GM12865 (cell line): ENCODE data around the gene SENP3.

ENCODE experiments used
- DNase-seq: peaks from one replicate; pipeline ENCODE4 v3.0.0; 2010; ENCODE audit warnings: low read depth
- H3K4me3 ChIP-seq: 2 replicates; pipeline ENCODE4 v1.5.1; 2011; ENCODE audit warnings: mild to moderate bottlenecking, low read depth, low read length, control low read depth
- CTCF ChIP-seq: IDR thresholded peaks from 2 replicates; pipeline ENCODE4 v1.5.1; 2011; ENCODE audit warnings: low read length, control low read depth, low read depth, inconsistent platforms; ENCODE audit not compliant: insufficient read depth; ENCODE audit errors: missing control alignments

SENP3 gene

GRCh38 chr17:7572338-7572587, 10.5 kb downstream of the SENP3 start:
- DNase-seq = no peak
- TF ChIP-seq CTCF = no peak
- H3K4me3 ChIP-seq = peak overlapping the region; percentile 93

GRCh38 chr17:7572588-7573323, 11.0 kb downstream of the SENP3 start:
- peak overlapping the region; percentile 95 for H3K4me3 ChIP-seq
- DNase-seq = peak; percentile 99
- no peak for TF ChIP-seq CTCF

DNA sequence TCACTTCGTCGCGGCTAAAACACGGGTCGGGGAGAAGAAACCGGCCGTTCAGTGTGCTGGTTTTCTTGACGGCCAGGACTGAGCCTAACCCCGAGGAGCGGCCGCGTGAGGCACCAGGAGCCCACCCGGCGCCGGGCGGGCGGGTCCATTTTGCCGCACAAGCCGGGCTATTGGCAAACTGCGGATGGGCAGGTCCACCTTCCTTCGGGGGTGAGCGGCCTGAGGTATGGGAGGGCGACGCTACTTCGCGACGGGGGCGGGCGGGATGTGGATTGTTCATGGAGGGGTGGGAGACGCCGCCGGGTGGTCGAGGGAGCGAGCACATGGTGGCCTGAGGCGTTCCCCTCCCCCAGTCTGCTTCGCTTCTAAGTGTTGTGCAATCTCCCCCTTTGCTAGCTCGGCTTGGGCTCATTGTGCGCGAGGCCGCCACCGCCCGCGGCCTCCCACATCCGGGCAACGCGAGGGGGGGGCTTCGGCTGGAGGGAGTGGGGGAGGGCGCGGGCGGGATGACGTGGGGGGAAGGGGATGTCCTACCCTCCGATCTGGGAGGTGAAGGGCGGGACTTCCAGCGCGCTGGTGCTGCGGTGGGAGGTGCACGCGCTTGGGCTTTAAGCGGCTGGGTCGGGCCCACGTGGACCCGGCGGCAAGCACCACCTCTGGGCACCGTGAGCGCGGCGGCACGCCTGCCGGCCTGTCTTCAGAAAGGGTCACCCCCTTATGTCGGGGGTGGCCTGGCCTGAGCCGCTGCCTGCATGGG, 11.8 kb downstream of the SENP3 start:
- H3K4me3 ChIP-seq = peak overlapping the region; percentile 95
- DNase-seq = peak; percentile 95
- no peak for TF ChIP-seq CTCF

DNA sequence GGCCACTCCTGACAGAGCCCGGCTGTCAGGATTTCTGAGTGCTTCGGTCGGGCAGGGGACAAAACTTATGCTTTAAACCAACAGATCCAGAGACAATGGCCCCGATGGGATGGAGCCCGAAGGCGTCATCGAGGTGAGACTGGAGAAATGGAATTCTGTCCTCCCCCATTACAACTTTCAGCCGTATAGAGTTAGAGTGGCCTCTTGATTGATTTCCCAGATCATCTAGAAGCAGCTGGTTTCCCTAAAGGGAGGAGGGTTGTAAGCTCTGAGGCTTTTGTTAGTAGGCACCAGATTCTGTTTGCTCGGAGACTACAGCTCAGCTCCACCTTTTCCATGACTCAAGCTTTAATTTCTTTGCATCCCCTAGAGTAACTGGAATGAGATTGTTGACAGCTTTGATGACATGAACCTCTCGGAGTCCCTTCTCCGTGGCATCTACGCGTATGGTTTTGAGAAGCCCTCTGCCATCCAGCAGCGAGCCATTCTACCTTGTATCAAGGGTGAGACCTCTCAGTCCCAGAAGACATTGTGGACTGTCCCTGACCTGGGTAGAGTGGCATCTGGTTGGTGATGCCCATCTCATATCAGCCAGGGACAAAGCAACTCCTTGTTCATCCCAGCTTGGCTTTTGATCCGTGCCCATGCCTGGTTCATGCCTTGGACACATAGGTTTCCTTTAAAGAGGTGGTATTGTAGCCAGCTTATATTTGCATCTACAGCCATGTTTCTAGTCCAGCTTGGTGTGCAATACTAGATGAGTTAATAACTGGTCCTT, 12.6 kb downstream of the SENP3 start:
- no peak for TF ChIP-seq CTCF
- no peak for DNase-seq
- peak overlapping the region; percentile 95 for H3K4me3 ChIP-seq

- peak overlapping the region; percentile 7; the same call in 1 of the 2 replicates for H3K4me3 ChIP-seq
- TF ChIP-seq CTCF = no peak
- DNase-seq = no peak
These were observed 13.8 kb downstream of the SENP3 start for GRCh38 chr17:7575481-7575883.

DNA sequence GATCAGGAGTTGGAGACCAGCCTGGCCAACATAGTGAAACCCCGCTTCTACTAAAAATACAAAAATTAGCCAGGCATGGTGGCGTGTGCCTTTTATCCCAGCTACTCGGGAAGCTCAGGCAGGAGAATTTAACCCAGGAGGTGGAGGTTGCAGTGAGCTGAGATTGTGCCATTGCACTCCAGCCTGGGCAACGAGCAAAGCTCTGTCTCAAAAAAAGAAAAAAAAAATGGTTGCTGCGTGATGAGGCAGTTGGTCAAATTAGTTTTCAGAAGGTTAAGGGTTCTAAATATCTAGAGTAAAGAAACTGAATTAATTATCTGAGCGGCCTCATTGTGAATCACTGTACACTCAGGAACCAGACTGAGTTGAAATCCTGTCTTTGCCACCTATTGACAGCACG, 14.2 kb downstream of the SENP3 start:
- H3K4me3 ChIP-seq = no peak overlapping the region
- TF ChIP-seq CTCF = no peak
- no peak for DNase-seq
